Activated gamma-delta T cell treated with Interleukin-2 at 50 U/mL for 16 hours (primary cell): ENCODE measurements around the gene TLK2.
"Not testable (repeated sequence)": the region's sequence is repeated elsewhere in the genome, so short reads cannot be mapped to it uniquely, and the experiment has no call there.

Experiments used
- DNase-seq: peaks from one replicate; pipeline ENCODE4 v3.0.0-alpha.2; 2020

The TLK2 gene

DNA sequence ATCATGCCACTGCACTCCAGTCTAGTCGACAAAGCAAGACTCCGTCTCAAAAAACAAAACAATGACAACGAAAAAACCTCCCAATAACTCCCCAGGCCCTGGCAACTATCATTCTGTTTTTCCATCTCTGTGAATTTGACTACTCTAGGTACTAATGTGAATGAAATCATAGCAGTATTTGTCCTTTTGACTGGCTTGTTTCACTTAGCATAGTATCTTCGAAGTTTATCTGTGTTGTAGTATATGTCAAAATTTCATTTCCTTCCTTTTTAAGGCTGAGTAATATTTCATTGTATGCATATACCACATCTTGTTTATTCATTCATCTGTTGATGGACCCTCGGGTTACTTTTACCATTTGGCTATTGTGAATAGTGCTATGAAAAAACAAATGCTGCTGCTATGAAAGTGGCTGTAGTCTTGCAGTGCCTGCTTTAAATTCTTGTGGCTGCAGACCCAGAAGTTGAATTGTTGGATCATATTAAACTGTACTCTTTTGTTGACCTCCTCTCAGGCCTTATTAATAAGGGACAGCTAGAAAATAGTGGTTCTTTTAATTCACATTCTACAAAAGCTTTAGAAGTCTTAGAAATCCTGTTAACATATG, 14.5 kb downstream of the TLK2 start:
- DNase-seq: not testable (repeated sequence)

- not testable (repeated sequence) for DNase-seq
These were observed 15.4 kb downstream of the TLK2 start for GRCh38 chr17:62494073-62494472.

DNA sequence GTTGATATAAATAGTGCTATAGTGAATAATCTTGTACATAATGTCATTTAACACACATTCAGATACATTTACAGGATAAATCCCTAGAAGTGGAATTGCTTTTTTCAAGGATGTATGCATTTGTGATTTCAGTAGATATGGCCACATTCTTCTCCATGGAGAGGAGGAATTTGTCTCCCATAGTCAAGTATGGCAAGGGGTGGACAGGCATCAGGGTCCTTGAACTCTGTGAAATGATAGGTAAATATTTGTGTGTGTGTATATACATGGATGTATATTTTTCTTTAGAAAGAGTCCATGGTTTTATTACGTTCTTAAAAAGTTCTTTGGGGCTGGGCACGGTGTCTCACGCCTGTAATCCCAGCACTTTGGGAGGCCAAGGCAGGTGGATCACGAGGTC, 17.7 kb downstream of the TLK2 start:
- DNase-seq: not testable (repeated sequence)

- DNase-seq: not testable (repeated sequence)
These were observed 20.2 kb downstream of the TLK2 start for GRCh38 chr17:62498796-62499195.

DNA sequence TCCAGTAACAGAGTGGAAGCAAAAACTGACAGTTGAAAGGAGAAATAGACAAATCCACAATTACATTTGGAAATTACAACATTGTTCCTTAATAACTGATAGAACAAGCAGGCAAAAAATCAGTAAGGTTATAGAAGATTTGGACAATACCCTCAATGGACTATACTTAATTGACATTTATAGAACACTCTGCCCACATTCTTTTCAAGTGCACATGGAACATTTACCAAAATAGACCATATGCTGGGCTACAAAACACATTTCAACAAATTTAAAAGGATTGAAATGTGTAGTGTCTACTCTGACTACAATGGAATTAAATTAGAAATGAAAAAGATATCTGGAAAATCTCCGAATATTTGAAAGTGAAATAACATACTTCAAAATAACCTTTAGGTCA, 21.8 kb downstream of the TLK2 start:
- not testable (repeated sequence) for DNase-seq

GRCh38 chr17:62504857-62505256, 26.2 kb downstream of the TLK2 start:
- not testable (repeated sequence) for DNase-seq

DNA sequence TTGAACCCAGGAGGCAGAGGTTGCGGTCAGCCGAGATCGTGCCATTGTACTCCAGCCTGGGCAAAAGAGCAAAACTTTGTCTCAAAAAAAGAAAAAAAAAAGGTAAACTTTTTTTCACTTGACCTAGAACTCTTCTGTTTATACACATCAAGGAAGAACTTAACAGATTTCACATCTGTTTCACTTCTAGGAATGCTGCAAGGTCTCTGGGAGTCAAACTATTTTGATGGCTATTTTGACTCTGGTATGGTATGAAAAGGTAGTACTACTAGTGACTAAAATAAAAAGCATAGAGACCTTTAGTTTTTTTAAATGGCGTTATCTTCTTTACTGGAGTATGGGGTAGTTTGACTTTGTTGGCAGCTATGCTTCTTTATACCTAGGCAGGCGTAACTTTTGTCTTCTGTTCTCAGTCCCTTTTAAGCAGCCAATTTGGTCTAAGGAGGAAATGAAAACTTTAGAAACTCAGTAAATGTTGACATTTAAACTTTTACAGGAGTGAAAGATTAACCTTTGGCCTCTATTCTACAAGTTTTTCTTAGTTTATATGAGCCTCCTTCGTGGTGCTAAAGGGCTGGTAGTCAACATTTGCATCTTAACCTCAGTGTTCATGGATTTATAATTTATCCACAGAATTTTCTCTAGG, 28.7 kb downstream of the TLK2 start:
- not testable (repeated sequence) for DNase-seq

DNA sequence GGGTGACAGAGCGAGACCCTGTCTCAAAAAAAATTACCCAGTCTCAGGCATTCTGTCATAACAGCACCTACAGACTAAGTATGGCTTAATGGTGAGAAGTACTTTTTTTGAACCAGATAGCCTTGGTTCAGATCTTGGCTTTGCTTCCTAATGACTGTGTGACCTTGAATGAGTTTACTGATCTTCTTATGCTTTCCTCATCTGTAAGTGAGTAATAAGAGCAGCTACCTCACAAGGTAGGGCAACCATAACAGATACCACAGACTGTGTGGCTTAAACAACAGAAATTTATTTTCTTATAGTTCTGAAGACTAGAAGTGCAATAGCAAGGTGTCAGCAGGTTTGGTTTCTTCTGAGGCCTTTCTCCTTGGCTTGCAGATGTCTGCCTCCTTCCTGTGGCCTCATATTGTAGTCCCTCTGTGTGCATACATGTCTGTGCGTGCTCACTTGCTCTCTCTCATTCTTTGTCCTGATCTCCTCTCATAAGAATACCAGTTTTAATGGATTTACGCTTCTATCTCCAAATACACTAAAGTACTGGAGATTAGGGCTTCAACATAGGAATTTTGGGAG, 31.7 kb downstream of the TLK2 start:
- DNase-seq: not testable (repeated sequence)

GRCh38 chr17:62511014-62511413, 32.4 kb downstream of the TLK2 start:
- not testable (repeated sequence) for DNase-seq

DNA sequence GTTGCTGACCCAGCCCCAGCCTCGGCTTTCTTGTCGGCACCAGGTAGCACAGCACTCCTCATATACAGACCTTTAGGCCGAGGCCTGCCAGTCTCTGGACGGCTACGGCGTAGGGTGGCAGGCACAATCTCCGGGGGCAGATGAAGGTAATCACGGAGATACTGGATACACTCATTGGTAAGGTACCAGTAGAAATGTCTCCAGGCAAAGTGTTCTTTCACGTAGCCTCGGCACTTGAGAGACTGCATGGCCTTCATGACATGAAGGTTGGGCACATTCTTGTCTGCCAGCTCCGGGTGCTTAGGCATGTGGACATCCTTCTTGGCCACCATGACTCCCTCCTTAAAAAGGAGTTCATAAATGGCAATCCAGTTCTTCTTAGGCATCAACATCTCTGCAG, 37.8 kb downstream of the TLK2 start:
- DNase-seq: not testable (repeated sequence)

- not testable (repeated sequence) for DNase-seq
These were observed 42.7 kb downstream of the TLK2 start for GRCh38 chr17:62521295-62521694.

- DNase-seq: not testable (repeated sequence)
These were observed 45.5 kb downstream of the TLK2 start for GRCh38 chr17:62524077-62524476.

DNA sequence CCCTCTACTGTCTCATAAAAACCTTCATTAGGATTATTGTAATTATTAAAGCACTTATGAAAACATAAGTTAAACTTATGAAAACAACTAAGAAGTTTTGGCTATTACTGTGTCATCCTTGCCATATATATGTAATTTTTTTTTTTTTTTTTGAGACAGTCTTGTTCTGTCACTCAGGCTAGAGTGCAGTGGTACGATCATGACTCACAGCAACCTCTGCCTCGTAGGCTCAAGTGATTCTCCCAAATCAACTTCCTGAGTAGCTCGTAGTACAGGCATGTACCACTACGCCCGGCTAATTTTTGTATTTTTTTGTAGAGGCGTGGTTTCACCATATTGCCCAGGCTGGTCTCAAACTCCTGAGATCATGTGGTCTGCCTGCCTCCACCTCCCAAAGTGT, 46.7 kb downstream of the TLK2 start:
- not testable (repeated sequence) for DNase-seq

GRCh38 chr17:62530936-62531335, 52.3 kb downstream of the TLK2 start:
- DNase-seq: not testable (repeated sequence)

DNA sequence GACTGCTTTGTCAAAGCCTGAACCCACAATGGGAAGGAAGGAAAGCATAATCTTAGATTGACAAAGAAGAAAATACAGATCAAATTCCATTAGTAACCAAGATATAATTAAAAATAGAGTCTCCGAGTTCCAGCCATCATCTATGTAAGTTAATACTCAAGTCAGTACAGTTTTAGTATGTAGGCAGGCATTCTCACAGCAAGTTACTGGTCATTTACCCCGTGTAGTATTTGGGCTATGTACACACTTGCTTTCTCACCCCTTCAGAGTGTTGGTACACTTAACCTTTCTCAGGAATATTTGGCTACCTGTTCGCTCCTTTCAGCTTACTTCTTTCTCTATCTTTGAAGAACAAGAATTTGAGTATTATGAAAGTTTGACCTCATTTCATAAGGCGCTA, 57.9 kb downstream of the TLK2 start:
- not testable (repeated sequence) for DNase-seq

DNA sequence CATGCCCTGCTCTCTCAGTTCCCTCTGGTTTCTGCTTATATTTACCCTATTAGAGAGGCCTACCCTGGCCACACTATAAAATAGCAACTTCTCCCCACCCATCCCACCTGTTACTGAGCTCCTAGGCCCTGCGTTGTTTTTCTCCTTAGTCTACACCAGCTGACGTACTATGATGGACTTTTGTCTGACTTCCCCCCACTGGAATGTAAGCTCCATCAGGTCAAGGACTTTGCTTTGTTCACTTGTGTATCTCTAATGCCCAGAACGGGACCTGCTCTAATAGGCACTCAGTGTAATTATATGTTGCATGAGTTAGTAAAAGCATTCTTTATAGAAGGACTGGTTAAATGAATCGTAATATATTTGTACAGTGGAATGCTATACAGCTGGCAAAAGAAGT, 62.4 kb downstream of the TLK2 start:
- DNase-seq: not testable (repeated sequence)

- DNase-seq: not testable (repeated sequence)
These were observed 64.7 kb downstream of the TLK2 start for GRCh38 chr17:62543278-62543775.

- DNase-seq: not testable (repeated sequence)
These were observed 67.4 kb downstream of the TLK2 start for GRCh38 chr17:62546066-62546465.

DNA sequence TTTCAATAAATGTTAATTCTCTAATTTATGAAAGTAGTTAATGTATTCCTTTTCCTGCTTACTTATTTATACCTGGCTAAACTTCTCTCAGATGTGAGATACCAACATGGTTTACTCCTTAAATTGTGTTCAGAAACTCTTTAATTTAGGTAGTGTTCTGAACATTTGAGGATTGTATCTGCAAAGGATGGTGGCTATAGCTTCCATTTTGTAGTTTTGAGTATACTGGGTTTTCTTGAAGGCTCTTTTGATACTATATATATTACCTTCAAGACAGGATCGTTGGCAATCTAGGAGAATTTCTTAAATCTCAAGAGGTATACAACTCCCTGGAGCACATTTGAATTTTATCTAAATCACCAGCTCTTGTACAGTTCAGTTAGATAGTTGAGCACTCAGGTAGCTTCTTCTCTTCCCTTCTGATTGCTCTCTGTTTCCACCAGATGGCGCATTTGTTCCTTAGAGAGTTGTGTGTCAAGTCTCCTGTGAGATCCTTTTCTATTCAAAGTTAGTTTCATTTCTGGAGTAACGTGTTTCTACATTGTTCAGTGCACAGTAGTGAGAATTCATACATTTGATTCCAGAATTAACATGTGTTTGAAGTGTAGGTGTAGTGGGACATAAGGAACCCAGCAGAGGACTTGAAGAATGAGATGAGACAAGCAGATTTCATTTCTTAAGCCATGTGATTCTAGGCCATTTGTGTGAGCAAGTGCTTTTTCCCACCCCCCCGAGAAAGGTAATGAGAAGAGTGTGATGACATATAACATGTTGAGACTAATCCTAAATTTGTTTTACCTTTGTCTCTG, 74.4 kb downstream of the TLK2 start:
- peak; percentile 17 for DNase-seq

- not testable (repeated sequence) for DNase-seq
These were observed 78.9 kb downstream of the TLK2 start for GRCh38 chr17:62557532-62557931.

GRCh38 chr17:62558941-62559340, 80.3 kb downstream of the TLK2 start:
- DNase-seq: not testable (repeated sequence)

- DNase-seq: not testable (repeated sequence)
These were observed 82.3 kb downstream of the TLK2 start for GRCh38 chr17:62560971-62561370.

GRCh38 chr17:62562656-62563055, 84.0 kb downstream of the TLK2 start:
- DNase-seq: no peak
